Stimulated activated CD4-positive, alpha-beta T cell treated with anti-CD3 and anti-CD28 coated beads, Interleukin-1b, Interleukin-23, amount 100 ng/mL, for 24 hours (primary cell): ENCODE data around the gene TMTC1.

Experiments
- DNase-seq, 4 experiments: peaks; one replicate each; pipeline ENCODE4 v3.0.0-alpha.2; 2020; ENCODE audit warnings: low read depth in 4 of 4, low spot score in 1 of 4

TMTC1 gene

GRCh38 chr12:29486972-29487371 is 296.8 kb downstream of the TMTC1 start:
- no peak for DNase-seq

DNA sequence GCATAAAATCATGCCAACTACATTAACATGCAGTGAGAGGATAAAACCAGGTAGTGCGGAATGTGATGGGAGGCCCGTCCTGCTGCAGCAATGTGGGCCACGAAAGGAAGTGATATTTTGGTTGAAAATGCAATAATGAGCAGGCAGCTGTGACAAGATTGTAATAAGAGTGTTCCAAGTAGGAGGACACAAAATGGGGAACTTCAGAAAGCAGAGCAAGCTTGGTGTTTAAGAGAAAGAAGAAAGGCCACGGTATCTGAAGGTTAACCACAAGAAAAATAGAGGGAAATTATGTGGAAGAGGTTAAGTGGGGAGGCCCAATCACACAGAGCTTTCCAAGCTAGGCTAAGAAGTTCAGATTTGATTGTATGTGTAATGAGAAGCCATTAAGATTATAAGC is 320.5 kb downstream of the TMTC1 start:
- DNase-seq = no peak

DNA sequence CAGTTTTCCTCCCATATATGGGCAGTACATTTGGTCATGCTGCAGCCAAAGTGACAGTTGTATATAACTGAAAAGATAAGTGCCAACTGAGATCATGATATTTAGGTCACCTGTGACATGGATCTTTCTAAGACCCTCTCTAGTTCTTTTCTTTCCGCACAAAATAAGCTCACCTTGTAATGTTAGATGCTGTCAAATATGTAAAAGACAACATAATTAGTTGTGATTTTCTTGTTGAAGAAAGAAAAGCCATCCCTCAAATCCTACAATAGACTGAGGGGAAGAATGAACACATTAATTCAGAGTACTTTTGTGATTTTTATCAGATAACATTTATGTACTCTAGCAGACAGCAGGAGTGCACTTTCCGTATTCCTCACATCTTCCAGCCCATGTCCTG is 323.7 kb downstream of the TMTC1 start:
- no peak for DNase-seq

- no peak for DNase-seq
Observed at GRCh38 chr12:29455087-29455486, 328.7 kb downstream of the TMTC1 start.

DNA sequence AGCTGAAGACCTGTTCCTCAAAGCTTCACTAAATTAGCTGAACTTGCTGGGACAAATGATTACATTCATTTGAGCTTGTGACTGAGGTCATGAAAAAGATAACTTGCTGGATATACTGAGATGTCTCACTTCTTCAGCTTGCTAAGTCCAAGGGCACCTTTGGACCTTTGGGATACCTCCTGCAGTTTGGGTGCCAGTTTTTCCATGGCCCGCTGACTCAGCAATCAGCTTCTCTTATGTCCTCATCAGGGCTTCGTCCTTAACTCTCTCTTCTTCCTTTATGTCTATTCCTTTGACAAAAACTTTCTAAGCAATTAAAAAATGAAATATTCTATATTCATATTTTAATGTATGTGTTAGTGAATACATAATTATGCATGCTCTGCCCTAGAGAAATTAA is 331.9 kb downstream of the TMTC1 start:
- DNase-seq = no peak
